ENCODE data around the gene PDE4D. TPM values are rescaled to one million over a fixed set of nuclear protein-coding genes. Genes with fewer than 3 reads are reported as not detected.

The PDE4D gene
- total RNA-seq, 1 donor from 2014 or later = 34.5 TPM

DNA sequence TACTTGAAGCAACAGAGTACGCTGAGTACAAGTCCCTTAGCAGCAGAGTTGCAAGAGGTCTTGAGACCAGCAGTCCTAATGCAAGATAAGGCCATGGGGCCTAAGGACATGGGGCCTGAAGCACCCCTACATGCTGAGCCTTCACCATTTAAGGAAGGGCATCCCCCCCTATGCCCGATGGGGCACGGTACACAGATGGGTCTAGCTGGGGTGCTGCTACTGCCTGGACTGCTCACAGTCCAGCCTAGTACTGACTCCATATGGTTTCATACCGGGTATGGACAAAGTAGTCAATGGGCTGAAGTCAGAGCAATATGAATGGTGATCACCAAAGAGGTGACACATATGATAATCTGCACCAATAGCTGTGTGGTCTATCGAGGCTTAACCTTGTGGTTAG is 178.3 kb downstream of the PDE4D start:
- no peak for TF ChIP-seq CTCF (IDR thresholded peaks at IDR 0.05; ENCODE audit: borderline replicate concordance)
- Histone ChIP-seq H3K27me3 (ENCODE audit: low read depth) (peaks cover 6% of the 10 kb centered on the region), H3K4me3 (no peak overlapping the region), H3K9me3 (replicated peaks) (peaks cover 6% of the 10 kb centered on the region), H3K27ac (replicated peaks) (no peak overlapping the region), H3K4me1 (no peaks in the 10 kb centered on the region), H3K36me3 (no peaks in the 10 kb centered on the region)
- intact Hi-C loops (cut with micrococcal nuclease) = no loop called here
- DNase-seq = no peak

DNA sequence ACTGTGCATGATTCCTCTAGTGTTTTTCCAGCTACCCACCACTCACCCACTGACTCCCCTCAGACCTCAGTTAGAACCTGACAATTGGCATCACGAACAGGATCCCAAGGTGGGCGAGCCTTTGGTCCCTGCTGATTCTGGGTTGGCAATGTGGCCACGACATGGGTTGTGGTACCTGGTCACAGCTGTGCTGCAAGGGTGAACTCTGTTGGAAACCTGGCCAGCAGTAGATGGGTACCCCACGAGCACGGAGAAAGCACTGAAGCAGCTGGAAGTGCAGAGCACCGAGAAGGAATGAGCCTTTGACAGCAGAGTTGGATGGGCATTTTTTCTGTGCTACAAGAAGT is 180.1 kb downstream of the PDE4D start:
- Histone ChIP-seq H3K27ac (replicated peaks) (no peak overlapping the region), H3K4me3 (no peak overlapping the region), H3K27me3 (ENCODE audit: low read depth) (peaks cover 6% of the 10 kb centered on the region), H3K4me1 (peaks cover 8% of the 10 kb centered on the region), H3K9me3 (replicated peaks) (peaks cover 6% of the 10 kb centered on the region), H3K36me3 (no peaks in the 10 kb centered on the region)
- no peak for DNase-seq
- intact Hi-C loops (cut with micrococcal nuclease) = no loop called here
- TF ChIP-seq CTCF (IDR thresholded peaks at IDR 0.05; ENCODE audit: borderline replicate concordance) = no peak

DNA sequence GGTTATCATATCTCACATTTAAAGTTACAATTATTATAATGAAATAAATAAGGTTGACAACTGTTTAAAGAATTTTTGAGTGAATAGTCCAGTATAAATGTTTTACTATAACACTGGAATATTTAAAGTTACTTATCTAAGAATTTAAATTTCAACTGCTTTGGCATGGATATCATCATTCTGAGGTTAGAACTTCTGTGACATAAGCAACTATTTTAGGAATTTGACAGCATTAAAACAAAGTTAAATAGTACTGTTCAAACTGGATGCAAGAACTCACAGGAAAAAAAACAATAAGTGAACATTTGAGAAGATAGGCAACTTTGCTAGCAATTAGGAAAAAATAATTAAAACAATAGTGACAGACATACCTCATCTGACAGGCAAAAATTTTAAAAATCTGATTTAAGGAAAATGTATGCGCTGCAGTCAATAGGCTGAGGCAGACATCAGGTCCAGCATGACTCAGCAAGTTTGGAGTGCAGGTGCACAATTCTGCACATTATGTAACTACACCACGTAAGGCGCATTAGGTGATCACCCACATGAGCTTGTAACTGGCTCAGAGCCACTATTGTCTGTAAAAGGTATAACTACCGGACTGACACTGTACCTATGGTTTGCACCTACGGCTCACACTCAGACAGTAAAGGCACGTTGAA is 180.6 kb downstream of the PDE4D start:
- intact Hi-C loops (cut with micrococcal nuclease) = no loop called here
- no peaks in the 10 kb centered on the region for H3K36me3 ChIP-seq
- H3K27ac ChIP-seq (replicated peaks) = no peak overlapping the region
- H3K9me3 ChIP-seq (replicated peaks) = peaks cover 6% of the 10 kb centered on the region
- H3K27me3 ChIP-seq (ENCODE audit: low read depth) = peaks cover 6% of the 10 kb centered on the region
- H3K4me1 ChIP-seq = peaks cover 8% of the 10 kb centered on the region
- no peak overlapping the region for H3K4me3 ChIP-seq
- DNase-seq = no peak
- no peak for TF ChIP-seq CTCF (IDR thresholded peaks at IDR 0.05; ENCODE audit: borderline replicate concordance)

- intact Hi-C loops (cut with micrococcal nuclease) = no loop called here
- H3K27me3 ChIP-seq (ENCODE audit: low read depth) = peaks cover 6% of the 10 kb centered on the region
- peaks cover 6% of the 10 kb centered on the region for H3K9me3 ChIP-seq (replicated peaks)
- no peaks in the 10 kb centered on the region for H3K36me3 ChIP-seq
- no peak for DNase-seq
- H3K4me3 ChIP-seq = no peak overlapping the region
- peaks cover 8% of the 10 kb centered on the region for H3K4me1 ChIP-seq
- no peak overlapping the region for H3K27ac ChIP-seq (replicated peaks)
- no peak for TF ChIP-seq CTCF (IDR thresholded peaks at IDR 0.05; ENCODE audit: borderline replicate concordance)
Observed at GRCh38 chr5:59711310-59711709, 182.2 kb downstream of the PDE4D start.

DNA sequence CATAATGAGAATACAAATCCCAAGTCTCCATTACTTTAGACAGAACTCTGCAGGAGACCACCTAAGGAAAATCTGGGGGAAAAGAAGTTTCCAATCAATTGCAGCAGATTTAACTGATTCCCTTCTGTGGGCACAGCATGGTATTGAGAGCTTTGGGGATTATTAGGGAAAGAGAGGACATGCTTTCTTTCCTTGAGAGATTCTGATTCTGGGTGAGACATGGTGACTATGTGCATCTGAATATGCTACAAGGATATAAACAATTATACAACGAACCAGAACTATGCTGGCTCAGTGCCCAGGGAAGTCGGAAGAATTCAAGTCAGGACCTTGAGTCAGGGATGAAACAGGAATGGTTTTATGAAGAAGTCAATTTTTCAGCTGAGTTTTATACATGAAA is 183.7 kb downstream of the PDE4D start:
- Histone ChIP-seq H3K27ac (replicated peaks) (no peak overlapping the region), H3K27me3 (ENCODE audit: low read depth) (peaks cover 6% of the 10 kb centered on the region), H3K4me3 (no peak overlapping the region), H3K36me3 (no peaks in the 10 kb centered on the region), H3K9me3 (replicated peaks) (peaks cover 6% of the 10 kb centered on the region), H3K4me1 (peaks cover 8% of the 10 kb centered on the region)
- DNase-seq = no peak
- intact Hi-C loops (cut with micrococcal nuclease) = no loop called here
- TF ChIP-seq CTCF (IDR thresholded peaks at IDR 0.05; ENCODE audit: borderline replicate concordance) = no peak

All from left ventricle myocardium inferior (tissue), 1 donor.